A673 (cell line): Measurements from ENCODE around the gene SNX30. TPM values are rescaled to one million over a fixed set of nuclear protein-coding genes. Genes with fewer than 3 reads are reported as not detected.

Source experiments
- BruUV-seq: library from RNA; stranded (reverse); fragments of 400-500 nt; replicated peaks from 2 replicates; lab custom pipeline; 2021; lab: Mats Ljungman, UMichigan
- CTCF ChIA-PET: fragments of 300-600 bp; sonication (Branson Sonifier 250); formaldehyde crosslinking; loops from one replicate; lab custom pipeline; 2022; ENCODE audit warnings: antibody characterized with exemption; lab: Charles Lee
- POLR2A ChIA-PET: fragments of 300-600 bp; sonication (Branson Sonifier 250); formaldehyde crosslinking; loops from one replicate; lab custom pipeline; 2022; ENCODE audit warnings: antibody characterized with exemption; ENCODE audit not compliant: low non-redundant PET; lab: Charles Lee
- DNase-seq: peaks from one replicate; pipeline ENCODE4 v3.0.0-alpha.2; 2015; ENCODE audit warnings: low spot score
- H3K27ac ChIP-seq: fragments of 200-600 bp; sonication (generic); 2 replicates; pipeline ENCODE4 v1.5.1; 2016; ENCODE audit warnings: mixed run types, low read depth, mild to moderate bottlenecking, mixed read lengths, antibody characterized with exemption, low read length; ENCODE audit not compliant: poor library complexity, severe bottlenecking
- H3K27me3 ChIP-seq: fragments of 200-600 bp; sonication (generic); replicated peaks from 2 replicates; pipeline ENCODE4 v1.6.1; 2017; ENCODE audit warnings: mixed run types, low read depth, mild to moderate bottlenecking, mixed read lengths, antibody characterized with exemption, low read length; ENCODE audit not compliant: insufficient read depth, poor library complexity
- H3K36me3 ChIP-seq: fragments of 200-600 bp; sonication (generic); 2 replicates; pipeline ENCODE4 v1.6.1; 2016; ENCODE audit warnings: mixed run types, mild to moderate bottlenecking, mixed read lengths, antibody characterized with exemption, low read length; ENCODE audit not compliant: insufficient read depth, poor library complexity, severe bottlenecking
- H3K4me1 ChIP-seq: fragments of 200-600 bp; sonication (generic); 2 replicates; pipeline ENCODE4 v1.6.1; 2017; ENCODE audit warnings: mixed run types, mild to moderate bottlenecking, mixed read lengths, antibody characterized with exemption, low read length; ENCODE audit not compliant: insufficient read depth, poor library complexity, severe bottlenecking
- H3K4me3 ChIP-seq: fragments of 200-600 bp; sonication (generic); 2 replicates; pipeline ENCODE4 v1.5.1; 2016; ENCODE audit warnings: low read depth, mixed run types, mild to moderate bottlenecking, mixed read lengths, low read length; ENCODE audit not compliant: poor library complexity, severe bottlenecking
- H3K9me3 ChIP-seq: fragments of 200-600 bp; sonication (generic); 2 replicates; pipeline ENCODE4 v1.6.1; 2016; ENCODE audit warnings: mixed run types, low read depth, mild to moderate bottlenecking, mixed read lengths, antibody characterized with exemption, low read length; ENCODE audit not compliant: poor library complexity, severe bottlenecking
- CTCF ChIP-seq: fragments of 300-800, 200-600 bp; sonication (generic); conservative IDR thresholded peaks from 2 replicates; pipeline ENCODE4 v1.5.1; 2017; ENCODE audit warnings: low read depth, mild to moderate bottlenecking, antibody characterized with exemption, low read length, moderate library complexity, mixed read lengths
- EZH2 ChIP-seq: fragments of 200-600 bp; sonication (generic); IDR thresholded peaks from 2 replicates; pipeline ENCODE4 v1.6.1; 2017; ENCODE audit warnings: borderline replicate concordance, low read depth, mild to moderate bottlenecking, mixed read lengths, antibody characterized with exemption, low read length; ENCODE audit not compliant: poor library complexity, severe bottlenecking
- intact Hi-C: fragments of 100-400 bp; cut with micrococcal nuclease; formaldehyde crosslinking; loops from one replicate; pipeline ENCODE4 v1.10.0; 2022; ENCODE audit not compliant: unreplicated experiment
- total RNA-seq: library from RNA; stranded (reverse); gene quantifications from 2 replicates; pipeline ENCODE4 v1.2.3, GENCODE V29; 2021

SNX30 gene
- total RNA-seq, 1 experiment from 2014 or later: 6.1 TPM

GRCh38 chr9:112777914-112778313 is 27.4 kb downstream of the SNX30 start:
- Histone ChIP-seq H3K36me3 (no peaks in the 10 kb centered on the region), H3K27me3 (no peaks in the 10 kb centered on the region), H3K9me3 (no peaks in the 10 kb centered on the region), H3K4me1 (no peaks in the 10 kb centered on the region), H3K4me3 (no peak overlapping the region), H3K27ac (no peak overlapping the region)
- DNase-seq: no peak
- TF ChIP-seq CTCF (no peak), EZH2 (no peak)
- intact Hi-C loops: no loop called here
- no TSS peak for BruUV-seq
- POLR2A ChIA-PET: no interaction called here
- CTCF ChIA-PET: no interaction called here

- CTCF ChIA-PET: no interaction called here
Observed at GRCh38 chr9:112780450-112781036, 30.0 kb downstream of the SNX30 start.

GRCh38 chr9:112782218-112782617 is 31.7 kb downstream of the SNX30 start:
- H3K9me3 ChIP-seq: no peaks in the 10 kb centered on the region
- POLR2A ChIA-PET: no interaction called here
- no peaks in the 10 kb centered on the region for H3K27me3 ChIP-seq
- DNase-seq: no peak
- no peak for TF ChIP-seq EZH2
- TF ChIP-seq CTCF: no peak
- H3K4me3 ChIP-seq: no peak overlapping the region
- CTCF ChIA-PET: no interaction called here
- no peak overlapping the region for H3K27ac ChIP-seq
- H3K4me1 ChIP-seq: no peaks in the 10 kb centered on the region
- intact Hi-C loops: no loop called here
- H3K36me3 ChIP-seq: no peaks in the 10 kb centered on the region
- BruUV-seq: no TSS peak

More at GRCh38 chr9:112780450-112781036, 30.0 kb downstream of the SNX30 start:
- no peak overlapping the region for H3K27ac ChIP-seq
- H3K36me3 ChIP-seq: no peaks in the 10 kb centered on the region
- intact Hi-C loops: no loop called here
- no peak for DNase-seq
- no peak overlapping the region for H3K4me3 ChIP-seq
- H3K27me3 ChIP-seq: no peaks in the 10 kb centered on the region
- H3K4me1 ChIP-seq: no peaks in the 10 kb centered on the region
- POLR2A ChIA-PET: no interaction called here
- H3K9me3 ChIP-seq: no peaks in the 10 kb centered on the region
- no peak for TF ChIP-seq CTCF
- no peak for TF ChIP-seq EZH2
- BruUV-seq: no TSS peak
